CD14-positive monocyte (primary cell): ENCODE results near the gene TMEM119. TPM values are rescaled to one million over a fixed set of nuclear protein-coding genes. Genes with fewer than 3 reads are reported as not detected.

Source experiments
- DNase-seq, 3 donors: peaks; one replicate each; pipeline ENCODE4 v3.0.0-alpha.2; 2011 to 2022
- H2AFZ ChIP-seq: 2 replicates; pipeline ENCODE4 v1.6.0; 2012; ENCODE audit warnings: mild to moderate bottlenecking, low read depth, low read length, inconsistent platforms; ENCODE audit not compliant: insufficient read depth, poor library complexity, severe bottlenecking
- H3K27ac ChIP-seq, 2 donors: 1 replicate in 1 of 2; 2 replicates in 1 of 2; pipeline ENCODE4 v1.5.1; 2012 to 2013; ENCODE audit warnings: low read length in 2 of 2, control low read depth in 1 of 2, inconsistent platforms in 1 of 2, low read depth in 1 of 2, mild to moderate bottlenecking in 1 of 2
- H3K27me3 ChIP-seq, 2 donors: one replicate each; pipeline versions ENCODE4 v1.6.0 to v1.6.1; 2011 to 2013; ENCODE audit warnings: low read length in 2 of 2; ENCODE audit not compliant: control insufficient read depth in 2 of 2, insufficient read depth in 2 of 2
- H3K36me3 ChIP-seq, 2 donors: replicated peaks in 1 of 2; 1 replicate in 1 of 2; 2 replicates in 1 of 2; pipeline versions ENCODE4 v1.5.1 to v1.6.1; 2012 to 2013; ENCODE audit warnings: low read length in 2 of 2, control low read depth in 1 of 2, inconsistent platforms in 1 of 2, mild to moderate bottlenecking in 1 of 2; ENCODE audit not compliant: insufficient read depth in 2 of 2, control insufficient read depth in 1 of 2
- H3K4me1 ChIP-seq, 2 donors: 1 replicate in 1 of 2; 2 replicates in 1 of 2; pipeline versions ENCODE4 v1.5.1 to v1.6.1; 2012 to 2013; ENCODE audit warnings: low read length in 2 of 2, control low read depth in 1 of 2, inconsistent platforms in 1 of 2, mild to moderate bottlenecking in 1 of 2, moderate library complexity in 1 of 2; ENCODE audit not compliant: insufficient read depth in 2 of 2, control insufficient read depth in 1 of 2
- H3K4me2 ChIP-seq: replicated peaks from 2 replicates; pipeline ENCODE3; 2012; ENCODE audit warnings: low read length, moderate library complexity, mild to moderate bottlenecking; ENCODE audit not compliant: poor library complexity, severe bottlenecking; ENCODE audit errors: extremely low read depth
- H3K4me3 ChIP-seq, 3 experiments: fragments of 200-600 bp in 1 of 3; sonication (generic) in 1 of 3; replicated peaks in 1 of 3; 1 replicate in 2 of 3; 2 replicates in 1 of 3; pipeline ENCODE4 v1.5.1; 2011 to 2013; ENCODE audit warnings: low read length in 3 of 3, mild to moderate bottlenecking in 3 of 3, control low read depth in 2 of 3, low read depth in 2 of 3, inconsistent platforms in 1 of 3, moderate library complexity in 1 of 3
- H3K79me2 ChIP-seq: 2 replicates; pipeline ENCODE4 v1.6.0; 2012; ENCODE audit warnings: mild to moderate bottlenecking, control low read depth, inconsistent platforms, low read length, moderate library complexity; ENCODE audit not compliant: insufficient read depth
- H3K9ac ChIP-seq: 2 replicates; pipeline ENCODE4 v1.6.0; 2017; ENCODE audit warnings: low read length, mild to moderate bottlenecking; ENCODE audit not compliant: insufficient read depth, poor library complexity, severe bottlenecking
- H3K9me3 ChIP-seq, 2 donors: replicated peaks in 1 of 2; 1 replicate in 1 of 2; 2 replicates in 1 of 2; pipeline versions ENCODE4 v1.5.1 to v1.6.1; 2012 to 2013; ENCODE audit warnings: low read length in 2 of 2, control low read depth in 1 of 2; ENCODE audit not compliant: control insufficient read depth in 1 of 2, insufficient read depth in 1 of 2
- H4K20me1 ChIP-seq: 2 replicates; pipeline ENCODE4 v1.6.0; 2012; ENCODE audit warnings: mild to moderate bottlenecking, low read length, control low read depth, moderate library complexity; ENCODE audit not compliant: insufficient read depth
- H3K27ac Mint-ChIP-seq, 7 donors: one replicate each; pipeline ENCODE4 v1.8.0; 2020; ENCODE audit warnings: mild to moderate bottlenecking in 7 of 7, mixed read lengths in 7 of 7, moderate library complexity in 6 of 7, inconsistent platforms in 2 of 7
- H3K27me3 Mint-ChIP-seq, 3 donors: one replicate each; pipeline ENCODE4 v1.8.0; 2021 to 2022; ENCODE audit warnings: low read depth in 3 of 3, mild to moderate bottlenecking in 3 of 3, mixed read lengths in 3 of 3, moderate library complexity in 3 of 3, inconsistent platforms in 1 of 3
- H3K36me3 Mint-ChIP-seq, 2 donors: one replicate each; pipeline ENCODE4 v1.8.0; 2020; ENCODE audit warnings: mixed read lengths in 2 of 2, inconsistent platforms in 1 of 2, mild to moderate bottlenecking in 1 of 2
- H3K4me1 Mint-ChIP-seq: one replicate; pipeline ENCODE4 v1.8.0; 2020; ENCODE audit warnings: mild to moderate bottlenecking, mixed read lengths
- H3K4me3 Mint-ChIP-seq, 2 donors: one replicate each; pipeline ENCODE4 v1.8.0; 2020; ENCODE audit warnings: mild to moderate bottlenecking in 2 of 2, mixed read lengths in 2 of 2, moderate library complexity in 1 of 2
- H3K9me3 Mint-ChIP-seq, 7 donors: one replicate each; pipeline ENCODE4 v1.8.0; 2020 to 2022; ENCODE audit warnings: mixed read lengths in 7 of 7, mild to moderate bottlenecking in 6 of 7, moderate library complexity in 6 of 7, inconsistent platforms in 2 of 7
- CTCF ChIP-seq: fragments of 200-600 bp; IDR thresholded peaks from one replicate; pipeline ENCODE4 v1.8.0; 2022; ENCODE audit warnings: antibody characterized with exemption, mild to moderate bottlenecking
- WGBS: methylation state at CpG from one replicate; pipeline ENCODE4 v1.1.5; 2013; ENCODE audit warnings: missing lambda C conversion rate; ENCODE audit not compliant: insufficient coverage; 5-methylcytosine and 5-hydroxymethylcytosine counted together
- intact Hi-C, 2 donors: fragments of 100-400 bp; cut with micrococcal nuclease; formaldehyde crosslinking; loops; one replicate each; pipeline versions ENCODE4 v1.15.0 to v1.15.1; 2023
- polyA plus RNA-seq, 3 donors: library from polyadenylated mRNA; depleted of rRNA in 1 of 3; unstranded in 2 of 3; stranded (reverse) in 1 of 3; fragments of 300-500 nt in 2 of 3; fragments of >200 nt in 1 of 3; fragmentation: Illumina TruSeq in 2 of 3; gene quantifications; 1 replicate in 2 of 3; 2 replicates in 1 of 3; pipeline ENCODE4 v1.2.3, GENCODE V29; 2012 to 2021

The TMEM119 gene
- polyA plus RNA-seq, 3 donors, result 0.18 to 0.85 (median 0.56) TPM

GRCh38 chr12:108583991-108584390 is 13.9 kb downstream of the TMEM119 start:
- Histone ChIP-seq H3K4me1 (no peaks in the 10 kb centered on the region), H3K9ac (no peak overlapping the region), H3K79me2 (no peaks in the 10 kb centered on the region), H3K4me2 (no peak overlapping the region), H2AFZ (no peak overlapping the region), H3K9me3 (no peaks in the 10 kb centered on the region), H3K36me3 (no peaks in the 10 kb centered on the region), H4K20me1 (no peaks in the 10 kb centered on the region), H3K27me3 (no peaks in the 10 kb centered on the region), H3K27ac (no peak overlapping the region), H3K4me3 (no peak overlapping the region)
- no peak for DNase-seq
- no peaks in the 10 kb centered on the region for H3K4me1 Mint-ChIP-seq
- no peak overlapping the region for H3K27ac Mint-ChIP-seq
- no peaks in the 10 kb centered on the region for H3K36me3 Mint-ChIP-seq
- no peak for TF ChIP-seq CTCF
- intact Hi-C loops, result no loop called here
- peaks cover 0 to 3% (median 2%) of the 10 kb centered on the region in 3 donors for H3K27me3 Mint-ChIP-seq
- H3K4me3 Mint-ChIP-seq, result no peak overlapping the region
- WGBS, result 95% methylated on average over 4 of the region's 7 CpGs
- no peaks in the 10 kb centered on the region for H3K9me3 Mint-ChIP-seq

- H3K4me3 ChIP-seq, result no peak overlapping the region
- Mint-ChIP-seq H3K9me3 (peaks cover 0 to 4% (median 0%) of the 10 kb centered on the region in 7 donors), H3K27me3 (peaks cover 0 to 3% (median 0%) of the 10 kb centered on the region in 3 donors), H3K27ac (no peak overlapping the region), H3K4me1 (no peaks in the 10 kb centered on the region), H3K4me3 (no peak overlapping the region), H3K36me3 (no peaks in the 10 kb centered on the region)
- no peaks in the 10 kb centered on the region for H3K4me1 ChIP-seq
- no peak overlapping the region for H3K9ac ChIP-seq
- intact Hi-C loops, result no loop called here
- no peak overlapping the region for H2AFZ ChIP-seq
- no peaks in the 10 kb centered on the region for H3K36me3 ChIP-seq
- H4K20me1 ChIP-seq, result no peaks in the 10 kb centered on the region
- 88% methylated on average over 5 of the region's 10 CpGs for WGBS
- TF ChIP-seq CTCF, result no peak
- H3K27me3 ChIP-seq, result no peaks in the 10 kb centered on the region
- no peak for DNase-seq
- no peaks in the 10 kb centered on the region for H3K79me2 ChIP-seq
- no peak overlapping the region for H3K27ac ChIP-seq
- H3K9me3 ChIP-seq, result no peaks in the 10 kb centered on the region
- no peak overlapping the region for H3K4me2 ChIP-seq
These were observed 14.7 kb downstream of the TMEM119 start for GRCh38 chr12:108582978-108583770.
